Prostate gland (tissue), 2 donors: ENCODE results near the gene BCAS2. TPM values are rescaled to one million over a fixed set of nuclear protein-coding genes. Genes with fewer than 3 reads are reported as not detected.

ENCODE experiments used
- DNase-seq: peaks from one replicate; pipeline ENCODE4 v3.0.0-alpha.2; 2019; ENCODE audit warnings: low spot score
- H3K27ac ChIP-seq, 2 donors: fragments of 200-600 bp; sonication (generic); 2 replicates each; pipeline ENCODE4 v1.5.1; 2017 to 2019
- H3K27me3 ChIP-seq: fragments of 200-600 bp; sonication (generic); replicated peaks from 2 replicates; pipeline ENCODE4 v1.5.1; 2019; ENCODE audit not compliant: insufficient read depth
- H3K36me3 ChIP-seq, 2 donors: fragments of 200-600 bp; sonication (generic); 1 replicate in 1 of 2; 2 replicates in 1 of 2; pipeline versions ENCODE4 v1.5.1 to v1.8.1; 2017 to 2019
- H3K4me1 ChIP-seq: fragments of 200-600 bp; sonication (generic); replicated peaks from 2 replicates; pipeline ENCODE4 v1.5.1; 2019
- H3K4me3 ChIP-seq, 2 donors: fragments of 200-600 bp; sonication (generic); 2 replicates each; pipeline ENCODE4 v1.5.1; 2017 to 2019
- H3K9me3 ChIP-seq: fragments of 200-600 bp; sonication (generic); 2 replicates; pipeline ENCODE4 v1.5.1; 2017
- CTCF ChIP-seq, 4 experiments: fragments of 200-600 bp in 2 of 4; fragments of 450-650 bp in 2 of 4; sonication (generic) in 2 of 4; IDR thresholded peaks; 1 replicate in 3 of 4; 2 replicates in 1 of 4; pipeline ENCODE4 v1.5.1; 2016 to 2019; ENCODE audit warnings: antibody characterized with exemption in 4 of 4, mild to moderate bottlenecking in 2 of 4, moderate library complexity in 2 of 4
- POLR2A ChIP-seq: fragments of 450-650 bp; IDR thresholded peaks from one replicate; pipeline ENCODE4 v1.6.1; 2016; ENCODE audit warnings: antibody characterized with exemption, mild to moderate bottlenecking
- POLR2AphosphoS5 ChIP-seq: sonication (generic); formaldehyde crosslinking; IDR thresholded peaks from one replicate; pipeline ENCODE4 v1.6.1; 2017; ENCODE audit warnings: antibody characterized with exemption
- WGBS: methylation state at CpG from one replicate; pipeline ENCODE4 v1.1.5; 2018; 5-methylcytosine and 5-hydroxymethylcytosine counted together
- intact Hi-C: fragments of 100-400 bp; cut with DNase I; formaldehyde crosslinking; loops from one replicate; pipeline ENCODE4 v1.14.2; 2022
- total RNA-seq, 2 donors: library from RNA; depleted of rRNA; stranded (reverse); fragments of >200 nt; gene quantifications; one replicate each; pipeline ENCODE4 v1.1.0, GENCODE V29; 2016

Gene BCAS2
- total RNA-seq, 2 donors from 2014 or later: 35.9 to 38.5 TPM

DNA sequence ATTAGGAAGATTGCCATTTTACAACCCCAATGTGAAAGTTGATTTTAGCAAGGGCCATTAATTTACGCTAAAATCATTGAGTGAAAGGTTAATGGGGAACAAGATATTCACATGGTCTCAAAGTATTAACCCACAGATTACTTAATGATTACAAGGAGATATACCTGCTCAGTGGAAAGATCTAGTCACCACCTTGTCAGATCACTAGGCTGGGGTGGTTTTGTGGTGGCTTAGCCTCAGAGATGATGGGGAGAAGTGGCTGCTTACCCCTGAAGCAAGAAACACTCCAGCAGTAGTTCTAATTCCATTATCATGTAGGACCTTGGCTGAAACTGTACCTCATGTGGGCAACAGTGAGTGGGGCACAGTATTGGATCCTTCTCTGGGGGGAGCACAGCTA lies 50.3 kb downstream of the BCAS2 start:
- H3K4me3 ChIP-seq: no peak overlapping the region
- H3K4me1 ChIP-seq: no peaks in the 10 kb centered on the region
- no peak overlapping the region for H3K27ac ChIP-seq
- H3K36me3 ChIP-seq: no peaks in the 10 kb centered on the region
- WGBS: 42% methylated on average over 1 of the region's 1 CpG
- no peaks in the 10 kb centered on the region for H3K27me3 ChIP-seq
- intact Hi-C loops: no loop called here
- TF ChIP-seq POLR2A: no peak
- TF ChIP-seq POLR2AphosphoS5: no peak
- no peak for TF ChIP-seq CTCF (IDR thresholded peaks at IDR 0.05)
- H3K9me3 ChIP-seq: no peaks in the 10 kb centered on the region
- DNase-seq: no peak

GRCh38 chr1:114530224-114530623 lies 51.2 kb downstream of the BCAS2 start:
- WGBS: 91% methylated on average over 2 of the region's 2 CpGs

DNA sequence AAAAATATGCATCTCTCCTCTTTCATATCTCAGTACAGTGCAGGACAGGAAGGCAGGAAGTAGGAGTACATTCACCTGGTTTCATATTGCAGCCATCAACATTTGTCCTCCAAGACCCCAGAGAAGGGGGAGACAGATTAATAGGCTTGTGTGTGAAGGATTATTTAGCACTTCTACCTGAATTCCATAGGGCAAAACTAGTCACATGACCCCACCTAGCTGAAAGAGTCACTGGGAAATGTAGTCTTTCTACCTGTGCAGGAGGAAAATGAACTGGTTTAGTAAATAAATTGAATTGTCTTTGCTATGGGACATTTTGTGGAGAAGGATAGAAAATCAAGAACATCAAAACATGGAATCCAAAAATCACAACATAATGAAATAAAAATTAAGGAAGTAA lies 56.5 kb downstream of the BCAS2 start:
- no peaks in the 10 kb centered on the region for H3K36me3 ChIP-seq
- H3K9me3 ChIP-seq: no peaks in the 10 kb centered on the region
- no peaks in the 10 kb centered on the region for H3K27me3 ChIP-seq
- TF ChIP-seq POLR2A (no peak), POLR2AphosphoS5 (no peak), CTCF (IDR thresholded peaks at IDR 0.05) (no peak)
- no peak overlapping the region for H3K27ac ChIP-seq
- intact Hi-C loops: no loop called here
- DNase-seq: no peak
- H3K4me3 ChIP-seq: no peak overlapping the region
- no peaks in the 10 kb centered on the region for H3K4me1 ChIP-seq

More at GRCh38 chr1:114530224-114530623, 51.2 kb downstream of the BCAS2 start:
- DNase-seq: no peak
- Histone ChIP-seq H3K27me3 (no peaks in the 10 kb centered on the region), H3K9me3 (no peaks in the 10 kb centered on the region), H3K4me3 (no peak overlapping the region), H3K4me1 (no peaks in the 10 kb centered on the region), H3K27ac (no peak overlapping the region), H3K36me3 (no peaks in the 10 kb centered on the region)
- intact Hi-C loops: no loop called here
- TF ChIP-seq POLR2A: no peak
- no peak for TF ChIP-seq POLR2AphosphoS5
- no peak for TF ChIP-seq CTCF (IDR thresholded peaks at IDR 0.05)

- intact Hi-C loops: no loop called here
- WGBS: 54% methylated on average over 2 of the region's 2 CpGs
- Histone ChIP-seq H3K36me3 (no peaks in the 10 kb centered on the region), H3K4me1 (no peaks in the 10 kb centered on the region), H3K4me3 (no peak overlapping the region), H3K27me3 (no peaks in the 10 kb centered on the region), H3K9me3 (no peaks in the 10 kb centered on the region), H3K27ac (no peak overlapping the region)
- DNase-seq: no peak
- no peak for TF ChIP-seq POLR2A
Measured at GRCh38 chr1:114522264-114522575, 59.2 kb downstream of the BCAS2 start.

GRCh38 chr1:114521396-114522263 lies 59.8 kb downstream of the BCAS2 start:
- TF ChIP-seq POLR2AphosphoS5 (no peak), POLR2A (no peak), CTCF (IDR thresholded peaks at IDR 0.05) (no peak)
- H3K4me3 ChIP-seq: no peak overlapping the region
- no peak for DNase-seq
- no peaks in the 10 kb centered on the region for H3K4me1 ChIP-seq
- intact Hi-C loops: no loop called here
- H3K9me3 ChIP-seq: no peaks in the 10 kb centered on the region
- no peaks in the 10 kb centered on the region for H3K36me3 ChIP-seq
- no peak overlapping the region for H3K27ac ChIP-seq
- WGBS: 84% methylated on average over 8 of the region's 8 CpGs
- H3K27me3 ChIP-seq: no peaks in the 10 kb centered on the region

Other genes with a start within 250 kb of the BCAS2 start
- gene TRIM33, start 70.4 kb downstream of the BCAS2 start, total RNA-seq: 10 to 100 TPM; 36.7 to 54.9 TPM
- 10 to 100 TPM in 1 of 2 donors, 1 to 10 TPM in 1; 2.9 to 10.6 TPM for gene DENND2C, start 88.4 kb upstream of the BCAS2 start, total RNA-seq
- gene AMPD1, start 113.9 kb upstream of the BCAS2 start, total RNA-seq: under 1 TPM; 0.23 to 0.40 TPM
- 10 to 100 TPM; 23.4 to 24.6 TPM for gene NRAS, start 135.2 kb upstream of the BCAS2 start, total RNA-seq
- 100 to 1,000 TPM; 458 to 889 TPM for gene CSDE1, start 176.4 kb upstream of the BCAS2 start, total RNA-seq
- gene SIKE1, start 199.1 kb upstream of the BCAS2 start, total RNA-seq: 10 to 100 TPM; 21.9 to 33.7 TPM